GM12873 (cell line): Measurements from ENCODE around the gene PLEKHM3.

Experiments
- TF ChIP-seq, protein P1 (sequence below): IDR thresholded peaks from 2 replicates; pipeline ENCODE4 v1.5.1; 2012; ENCODE audit warnings: low read depth, mild to moderate bottlenecking, moderate library complexity, low read length, control low read depth; ENCODE audit not compliant: insufficient read depth; ENCODE audit errors: missing control alignments

Gene PLEKHM3

DNA sequence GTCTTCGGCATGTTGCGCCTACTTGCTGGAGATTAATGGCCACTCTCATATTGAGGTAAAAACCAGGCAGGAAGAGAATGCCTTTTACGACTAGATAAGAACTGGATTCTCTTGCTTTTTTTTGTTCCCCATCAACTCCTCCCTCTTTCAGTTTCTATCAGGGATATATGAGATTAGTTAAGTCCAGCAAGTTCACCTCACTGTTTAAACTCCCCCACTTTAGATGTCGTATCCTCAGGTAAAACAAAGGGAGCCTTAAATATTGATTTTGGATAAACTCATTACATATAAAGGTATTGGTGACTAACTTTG lies 98.4 kb downstream of the PLEKHM3 start:
- TF ChIP-seq, protein P1, sequence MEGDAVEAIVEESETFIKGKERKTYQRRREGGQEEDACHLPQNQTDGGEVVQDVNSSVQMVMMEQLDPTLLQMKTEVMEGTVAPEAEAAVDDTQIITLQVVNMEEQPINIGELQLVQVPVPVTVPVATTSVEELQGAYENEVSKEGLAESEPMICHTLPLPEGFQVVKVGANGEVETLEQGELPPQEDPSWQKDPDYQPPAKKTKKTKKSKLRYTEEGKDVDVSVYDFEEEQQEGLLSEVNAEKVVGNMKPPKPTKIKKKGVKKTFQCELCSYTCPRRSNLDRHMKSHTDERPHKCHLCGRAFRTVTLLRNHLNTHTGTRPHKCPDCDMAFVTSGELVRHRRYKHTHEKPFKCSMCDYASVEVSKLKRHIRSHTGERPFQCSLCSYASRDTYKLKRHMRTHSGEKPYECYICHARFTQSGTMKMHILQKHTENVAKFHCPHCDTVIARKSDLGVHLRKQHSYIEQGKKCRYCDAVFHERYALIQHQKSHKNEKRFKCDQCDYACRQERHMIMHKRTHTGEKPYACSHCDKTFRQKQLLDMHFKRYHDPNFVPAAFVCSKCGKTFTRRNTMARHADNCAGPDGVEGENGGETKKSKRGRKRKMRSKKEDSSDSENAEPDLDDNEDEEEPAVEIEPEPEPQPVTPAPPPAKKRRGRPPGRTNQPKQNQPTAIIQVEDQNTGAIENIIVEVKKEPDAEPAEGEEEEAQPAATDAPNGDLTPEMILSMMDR, result no peak

DNA sequence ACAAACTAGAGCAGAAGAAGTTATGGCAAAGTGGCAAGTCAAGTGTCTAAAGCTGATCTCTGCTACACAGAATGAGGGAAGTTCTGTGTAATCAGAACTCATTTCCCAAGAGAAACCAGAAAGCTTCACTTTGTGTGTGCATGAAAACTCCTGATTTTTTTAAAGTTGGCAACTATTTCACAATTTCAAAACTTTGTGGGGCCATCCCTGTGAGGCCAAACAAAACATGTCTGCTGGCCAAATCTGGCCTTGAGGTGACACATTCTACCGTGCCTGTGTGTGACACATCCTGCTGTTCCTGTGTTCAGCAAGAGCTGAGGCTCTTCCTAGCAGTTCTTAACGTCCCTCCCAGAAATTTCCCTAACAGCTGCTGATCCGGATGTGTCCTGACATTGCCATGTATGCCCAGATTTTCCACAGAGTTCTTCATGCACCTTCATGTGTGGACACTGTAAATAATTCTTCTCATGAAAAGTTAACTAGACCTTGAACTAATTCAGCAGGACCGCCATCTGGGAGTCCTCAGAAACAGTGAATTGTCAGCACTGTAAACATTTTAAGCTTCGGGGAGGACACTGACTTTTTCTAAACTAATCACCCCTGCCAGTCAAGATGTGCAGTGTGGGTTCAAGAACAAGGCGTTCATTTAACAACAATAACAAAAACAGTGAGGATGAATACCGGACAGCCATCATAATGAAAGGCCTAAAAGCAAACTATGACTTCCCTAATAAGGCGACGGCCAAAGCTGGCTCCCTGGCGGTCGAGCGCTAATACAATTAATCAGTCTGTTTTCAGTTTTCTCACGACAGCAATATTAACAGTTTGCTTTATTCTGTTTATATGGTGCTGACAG lies 99.0 kb downstream of the PLEKHM3 start:
- TF ChIP-seq, protein P1, result no peak

DNA sequence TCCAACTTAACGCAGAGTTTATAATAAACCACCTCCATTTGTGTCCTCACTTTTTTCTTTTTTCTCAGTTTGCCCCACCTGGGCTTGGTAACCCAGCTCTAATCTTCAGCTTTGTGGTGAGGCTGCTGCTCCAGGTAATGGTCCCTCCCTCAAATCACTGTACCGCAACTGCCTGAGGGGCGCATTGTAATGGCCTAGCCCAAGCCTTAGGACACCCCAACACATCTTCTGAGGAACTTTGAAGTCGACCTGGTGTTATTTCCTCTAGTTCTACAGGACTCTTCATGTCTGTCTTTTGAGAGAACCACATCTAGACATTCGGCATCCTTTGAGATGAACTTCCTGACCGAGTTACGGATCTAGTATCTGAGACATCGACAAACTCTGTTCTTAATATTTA lies 99.7 kb downstream of the PLEKHM3 start:
- TF ChIP-seq, protein P1, result no peak

DNA sequence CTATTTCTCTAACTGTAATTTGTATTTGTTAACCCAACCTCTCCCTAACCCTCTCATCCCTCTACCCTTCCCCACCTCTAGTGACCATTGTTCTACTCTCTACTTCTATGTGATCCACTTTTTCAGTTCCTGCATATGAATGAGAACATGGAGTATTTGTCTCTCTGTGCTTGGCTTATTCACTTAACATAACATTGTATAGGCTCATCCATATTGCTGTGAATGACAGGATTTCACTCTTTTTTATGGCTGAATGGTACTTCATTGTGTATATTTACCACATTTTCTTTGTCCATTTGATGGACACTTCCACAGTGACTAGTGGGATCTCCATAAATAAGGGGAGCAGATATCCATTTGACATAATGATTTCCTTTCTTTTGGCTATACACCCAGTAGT lies 103.7 kb downstream of the PLEKHM3 start:
- TF ChIP-seq, protein P1, result no peak

DNA sequence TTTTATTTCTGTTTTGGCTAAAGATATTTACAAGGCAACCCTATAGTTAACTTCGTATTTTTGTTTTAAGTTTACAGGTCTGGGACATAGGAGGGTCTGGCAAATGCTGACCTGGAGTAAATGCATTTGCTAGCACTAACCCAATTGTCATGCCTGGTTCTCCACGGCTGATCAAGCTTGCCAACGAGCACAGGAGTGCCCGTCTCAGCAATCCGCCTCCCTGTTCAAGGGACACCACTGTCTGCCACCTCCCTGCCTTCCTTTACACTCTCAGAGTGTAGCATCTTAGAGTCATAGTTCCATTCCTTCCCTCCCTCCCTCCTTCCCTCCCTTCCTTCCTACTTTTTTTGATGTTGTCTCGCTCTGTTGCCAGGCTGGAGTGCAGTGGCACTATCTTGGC lies 104.6 kb downstream of the PLEKHM3 start:
- TF ChIP-seq, protein P1, result no peak

DNA sequence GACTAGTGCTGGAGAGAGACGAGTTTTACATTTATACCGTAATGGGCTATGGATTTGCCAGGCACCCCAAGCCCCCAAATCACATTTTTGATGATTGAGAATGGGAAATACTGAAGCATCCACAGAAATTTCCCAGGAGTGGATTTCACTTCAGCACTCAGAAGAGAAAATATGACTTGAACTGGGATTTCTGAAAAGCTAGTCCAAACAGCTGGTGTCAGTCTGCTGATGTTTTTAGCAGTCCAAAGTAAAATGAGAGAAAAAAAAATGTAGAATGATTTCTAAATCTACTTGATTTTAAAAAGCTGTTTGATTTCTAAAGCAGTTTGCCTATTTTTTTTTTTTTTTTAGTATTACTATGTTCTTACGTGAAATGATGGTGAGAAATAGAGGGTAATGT lies 105.0 kb downstream of the PLEKHM3 start:
- TF ChIP-seq, protein P1, result no peak

DNA sequence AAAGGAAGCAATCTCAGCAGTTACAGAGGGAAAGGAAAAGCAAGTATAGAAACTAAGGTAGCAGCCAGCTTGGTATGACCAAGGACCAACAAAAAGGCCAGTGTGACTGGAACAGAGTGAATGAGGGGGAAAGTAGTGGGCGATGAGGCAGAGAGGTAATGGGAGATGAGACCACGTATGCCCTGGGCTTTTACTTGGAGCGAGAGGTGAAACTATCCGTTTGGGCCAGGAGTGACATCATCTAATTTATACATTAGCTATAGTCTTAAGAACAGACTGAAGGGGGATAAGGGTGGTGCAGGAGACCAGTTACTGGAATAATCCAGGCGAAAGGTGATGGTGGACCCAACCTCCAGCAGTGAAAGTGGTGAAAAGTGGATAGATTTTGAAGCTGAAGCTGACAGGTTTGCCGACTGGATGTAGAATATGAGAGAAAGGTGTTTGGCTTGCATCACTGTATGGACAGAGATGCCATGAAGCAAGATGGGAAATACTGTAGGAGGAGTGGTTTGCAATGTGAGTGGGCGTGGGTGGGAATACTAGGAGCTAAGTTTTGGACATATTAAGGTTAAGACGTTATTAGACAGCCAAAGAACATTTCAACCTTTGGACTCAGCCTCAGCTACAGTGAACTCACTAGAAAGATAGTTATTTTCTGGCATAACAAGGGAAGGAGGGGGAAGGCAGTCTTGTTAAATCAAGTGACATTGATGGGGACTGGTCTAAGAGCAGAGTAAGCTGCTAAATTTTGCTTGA lies 106.0 kb downstream of the PLEKHM3 start:
- TF ChIP-seq, protein P1, result no peak
